HG03469 (cell line): Measurements from ENCODE around the gene SPECC1L.

Experiments used
- ATAC-seq: cut with Tn5 transposase; IDR thresholded peaks from one replicate; pipeline ENCODE4 v1.9.1; 2021; ENCODE audit warnings: mild to moderate bottlenecking, moderate library complexity, moderate number of reproducible peaks; ENCODE audit not compliant: unreplicated experiment

SPECC1L gene

GRCh38 chr22:24411256-24412004, 140.8 kb downstream of the SPECC1L start:
- ATAC-seq: no peak

- ATAC-seq: no peak
Observed at GRCh38 chr22:24412274-24412673, 141.6 kb downstream of the SPECC1L start.

GRCh38 chr22:24413271-24413670, 142.6 kb downstream of the SPECC1L start:
- ATAC-seq: no peak

- no peak for ATAC-seq
Observed at GRCh38 chr22:24413736-24414385, 143.2 kb downstream of the SPECC1L start.

- ATAC-seq: no peak
Observed at GRCh38 chr22:24414523-24414922, 143.9 kb downstream of the SPECC1L start.

- ATAC-seq: no peak
Observed at GRCh38 chr22:24414984-24415945, 144.6 kb downstream of the SPECC1L start.

- ATAC-seq: no peak
Observed at GRCh38 chr22:24416095-24416494, 145.5 kb downstream of the SPECC1L start.

- no peak for ATAC-seq
Observed at GRCh38 chr22:24416611-24417010, 146.0 kb downstream of the SPECC1L start.

- ATAC-seq: no peak
Observed at GRCh38 chr22:24417200-24417599, 146.6 kb downstream of the SPECC1L start.

- ATAC-seq: no peak
Observed at GRCh38 chr22:24417901-24418641, 147.4 kb downstream of the SPECC1L start.

GRCh38 chr22:24418786-24419474, 148.3 kb downstream of the SPECC1L start:
- no peak for ATAC-seq

GRCh38 chr22:24419475-24419850, 148.8 kb downstream of the SPECC1L start:
- ATAC-seq: no peak

- ATAC-seq: no peak
Observed at GRCh38 chr22:24420072-24420976, 149.7 kb downstream of the SPECC1L start.

GRCh38 chr22:24420977-24421343, 150.3 kb downstream of the SPECC1L start:
- no peak for ATAC-seq

GRCh38 chr22:24421428-24421931, 150.8 kb downstream of the SPECC1L start:
- ATAC-seq: no peak

- ATAC-seq: no peak
Observed at GRCh38 chr22:24422102-24422665, 151.6 kb downstream of the SPECC1L start.

GRCh38 chr22:24423519-24424000, 152.9 kb downstream of the SPECC1L start:
- no peak for ATAC-seq
